BE2C (cell line): ENCODE measurements around the gene CDHR5.

ENCODE experiments used
- DNase-seq: peaks from one replicate; pipeline ENCODE4 v3.0.0-alpha.2; 2020
- H3K27me3 ChIP-seq: fragments of 250-450 bp; sonication (Bioruptor Pico); 2 replicates; pipeline ENCODE4 v1.5.1; 2020; ENCODE audit warnings: mild to moderate bottlenecking
- H3K36me3 ChIP-seq: fragments of 250-450 bp; sonication (Bioruptor Pico); 2 replicates; pipeline ENCODE4 v1.5.1; 2020; ENCODE audit warnings: mild to moderate bottlenecking
- H3K4me1 ChIP-seq: fragments of 250-450 bp; sonication (Bioruptor Pico); 2 replicates; pipeline ENCODE4 v1.5.1; 2020
- H3K4me3 ChIP-seq: 2 replicates; pipeline ENCODE4 v1.5.1; 2011; ENCODE audit warnings: low read depth, low read length
- H3K9me3 ChIP-seq: fragments of 250-450 bp; sonication (Bioruptor Pico); 2 replicates; pipeline ENCODE4 v1.5.1; 2020
- TF ChIP-seq, protein P1 (sequence below): IDR thresholded peaks from 2 replicates; pipeline ENCODE4 v1.5.1; 2012; ENCODE audit warnings: mild to moderate bottlenecking, low read depth, low read length

CDHR5 gene

DNA sequence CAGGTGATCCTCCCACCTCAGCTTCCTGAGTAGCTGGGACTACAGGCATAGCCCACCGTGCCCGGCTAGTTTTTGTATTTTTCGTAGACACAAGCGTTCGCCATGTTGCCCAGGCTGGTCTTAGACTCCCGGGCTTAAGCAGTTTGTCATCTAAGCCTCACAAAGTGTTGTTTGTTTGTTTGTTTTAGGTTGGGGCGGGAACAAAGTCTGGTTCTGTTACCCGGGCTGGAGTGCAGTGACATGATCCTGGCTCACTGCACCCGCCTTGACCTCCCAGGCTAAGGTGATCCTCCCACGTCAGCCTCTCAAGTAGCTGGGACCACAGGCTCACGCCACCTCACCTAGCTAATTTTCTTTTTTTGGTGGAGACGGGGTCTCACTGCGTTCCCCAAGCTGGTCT is 21.6 kb downstream of the CDHR5 start:
- no peak for DNase-seq
- TF ChIP-seq, protein P1, sequence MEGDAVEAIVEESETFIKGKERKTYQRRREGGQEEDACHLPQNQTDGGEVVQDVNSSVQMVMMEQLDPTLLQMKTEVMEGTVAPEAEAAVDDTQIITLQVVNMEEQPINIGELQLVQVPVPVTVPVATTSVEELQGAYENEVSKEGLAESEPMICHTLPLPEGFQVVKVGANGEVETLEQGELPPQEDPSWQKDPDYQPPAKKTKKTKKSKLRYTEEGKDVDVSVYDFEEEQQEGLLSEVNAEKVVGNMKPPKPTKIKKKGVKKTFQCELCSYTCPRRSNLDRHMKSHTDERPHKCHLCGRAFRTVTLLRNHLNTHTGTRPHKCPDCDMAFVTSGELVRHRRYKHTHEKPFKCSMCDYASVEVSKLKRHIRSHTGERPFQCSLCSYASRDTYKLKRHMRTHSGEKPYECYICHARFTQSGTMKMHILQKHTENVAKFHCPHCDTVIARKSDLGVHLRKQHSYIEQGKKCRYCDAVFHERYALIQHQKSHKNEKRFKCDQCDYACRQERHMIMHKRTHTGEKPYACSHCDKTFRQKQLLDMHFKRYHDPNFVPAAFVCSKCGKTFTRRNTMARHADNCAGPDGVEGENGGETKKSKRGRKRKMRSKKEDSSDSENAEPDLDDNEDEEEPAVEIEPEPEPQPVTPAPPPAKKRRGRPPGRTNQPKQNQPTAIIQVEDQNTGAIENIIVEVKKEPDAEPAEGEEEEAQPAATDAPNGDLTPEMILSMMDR = no peak
- H3K4me1 ChIP-seq = peaks cover 9% of the 10 kb centered on the region
- H3K9me3 ChIP-seq = no peaks in the 10 kb centered on the region
- H3K4me3 ChIP-seq = no peak overlapping the region
- no peaks in the 10 kb centered on the region for H3K27me3 ChIP-seq
- peaks cover 41% of the 10 kb centered on the region for H3K36me3 ChIP-seq

DNA sequence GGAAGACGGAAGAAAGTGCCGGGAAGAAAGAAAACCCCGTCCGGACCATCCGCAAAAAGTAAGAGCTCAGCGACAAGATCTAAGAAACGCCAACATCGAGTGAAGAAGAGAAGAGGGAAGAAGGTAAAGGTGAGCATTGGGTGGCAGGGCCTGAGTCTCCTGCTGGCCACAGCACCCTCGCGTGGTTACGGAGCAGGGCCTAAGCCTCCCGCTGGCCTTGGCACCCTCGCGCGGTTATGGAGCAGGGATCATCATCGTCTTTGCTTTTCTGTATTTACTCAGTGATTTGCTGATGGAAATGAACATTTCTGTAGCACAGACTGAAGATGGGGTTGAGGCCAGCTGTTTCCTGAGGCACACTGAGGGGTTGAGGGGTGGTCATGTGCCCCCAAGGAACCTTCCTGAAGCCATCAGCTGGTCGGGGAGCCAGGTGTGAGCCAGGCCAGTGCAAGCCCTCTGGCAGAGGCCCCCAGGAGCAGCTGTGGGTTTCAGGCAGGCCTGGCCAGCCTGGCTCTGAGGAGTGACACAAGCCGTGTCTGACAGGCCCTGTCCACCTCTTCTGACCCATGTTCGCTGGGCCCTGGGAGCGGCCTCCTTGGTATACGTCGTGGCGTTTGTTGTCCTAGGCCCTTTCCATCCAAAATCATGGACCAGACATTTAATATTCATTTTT is 23.0 kb downstream of the CDHR5 start:
- TF ChIP-seq, protein P1 = no peak
- H3K4me3 ChIP-seq = no peak overlapping the region
- no peaks in the 10 kb centered on the region for H3K9me3 ChIP-seq
- no peaks in the 10 kb centered on the region for H3K27me3 ChIP-seq
- no peak for DNase-seq
- H3K4me1 ChIP-seq = peaks cover 8% of the 10 kb centered on the region
- peaks cover 26% of the 10 kb centered on the region for H3K36me3 ChIP-seq

DNA sequence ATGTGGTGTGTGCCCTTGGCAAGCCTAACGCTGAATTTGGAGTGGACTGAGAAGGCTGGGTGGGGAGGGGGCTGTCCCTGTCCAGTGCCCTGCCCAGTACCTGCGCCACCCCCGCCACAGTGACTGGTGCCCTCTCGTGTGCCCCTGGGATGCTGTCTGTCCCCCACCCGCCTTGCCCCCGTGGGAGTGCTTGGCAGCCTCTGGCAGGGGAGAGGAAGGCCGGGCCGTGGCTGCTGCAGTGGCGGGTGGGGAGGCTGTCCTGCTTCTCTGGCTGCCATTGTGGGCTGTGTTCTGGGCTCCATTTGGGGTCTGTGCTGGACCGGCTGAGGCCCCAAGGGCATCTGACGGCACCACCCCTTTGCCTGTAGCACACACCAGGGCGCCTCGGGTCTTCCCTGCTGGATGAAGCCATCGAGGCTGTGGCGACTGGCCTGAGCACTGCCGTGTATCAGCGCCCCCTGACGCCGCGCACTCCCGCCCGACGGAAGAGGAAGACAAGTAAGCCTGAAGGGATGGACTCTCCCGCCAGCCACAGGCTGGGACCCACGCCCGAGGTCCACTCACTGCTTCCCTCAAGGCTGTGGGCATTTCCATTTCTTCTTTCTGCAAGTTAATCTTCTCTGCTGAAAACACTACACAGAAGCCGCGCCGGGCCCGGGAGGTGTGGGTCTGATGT is 26.6 kb downstream of the CDHR5 start:
- peaks cover 8% of the 10 kb centered on the region for H3K36me3 ChIP-seq
- H3K4me1 ChIP-seq = no peaks in the 10 kb centered on the region
- H3K27me3 ChIP-seq = no peaks in the 10 kb centered on the region
- TF ChIP-seq, protein P1 = no peak
- no peak overlapping the region for H3K4me3 ChIP-seq
- no peaks in the 10 kb centered on the region for H3K9me3 ChIP-seq
- DNase-seq = no peak

DNA sequence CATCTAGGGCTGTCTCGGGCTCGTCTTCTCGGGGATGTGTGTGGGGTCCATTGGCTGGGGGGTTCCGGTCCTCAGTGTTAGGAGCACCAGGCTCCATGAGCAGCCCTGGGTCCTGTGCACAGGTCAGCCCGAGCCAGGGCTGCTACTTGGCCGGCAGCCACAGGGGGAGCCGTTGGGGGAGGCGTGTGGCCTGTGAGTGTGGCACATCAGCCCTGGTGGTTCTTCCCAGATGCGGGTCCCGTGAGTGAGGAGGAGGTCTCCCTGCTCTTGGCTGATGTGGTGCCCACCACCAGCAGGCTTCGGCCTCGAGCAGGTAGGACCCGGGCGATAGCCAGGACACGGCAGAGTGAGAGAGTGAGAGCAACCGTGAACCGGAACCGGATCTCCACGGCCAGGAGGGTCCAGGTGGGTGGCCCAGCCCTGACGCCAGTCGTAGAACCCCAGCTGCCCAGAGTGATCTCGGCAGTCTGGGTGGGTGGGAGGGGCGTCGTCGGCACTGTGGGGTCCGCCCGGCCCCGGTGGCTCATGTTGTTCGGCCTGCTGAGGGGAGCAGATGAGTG is 27.5 kb downstream of the CDHR5 start:
- peaks cover 16% of the 10 kb centered on the region for H3K36me3 ChIP-seq
- no peaks in the 10 kb centered on the region for H3K27me3 ChIP-seq
- H3K4me1 ChIP-seq = no peaks in the 10 kb centered on the region
- TF ChIP-seq, protein P1 = 0 out of 2 replicates have a peak, but pooled peaks have one; percentile 5
- H3K4me3 ChIP-seq = no peak overlapping the region
- H3K9me3 ChIP-seq = no peaks in the 10 kb centered on the region
- DNase-seq = no peak

DNA sequence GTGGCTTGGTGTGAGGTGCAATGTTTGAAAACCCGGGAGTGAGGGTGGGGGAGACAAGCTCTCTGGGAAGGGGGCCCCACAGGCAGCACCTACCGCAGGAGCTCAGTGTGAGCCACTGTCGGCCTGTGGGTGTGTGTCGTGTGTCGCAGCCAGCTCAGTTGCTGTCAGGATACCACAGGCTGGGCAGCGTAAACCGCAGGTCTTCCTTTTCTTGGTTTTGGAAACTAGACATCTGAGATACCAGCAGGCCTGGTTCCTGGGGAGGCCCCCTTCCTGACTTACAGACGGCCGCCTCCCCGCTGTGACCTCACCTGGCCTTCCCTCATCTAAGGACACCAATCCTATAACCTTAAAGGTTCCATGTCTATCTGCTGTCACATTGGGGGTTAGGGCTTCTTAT is 28.4 kb downstream of the CDHR5 start:
- H3K4me1 ChIP-seq = no peaks in the 10 kb centered on the region
- DNase-seq = no peak
- no peak overlapping the region for H3K4me3 ChIP-seq
- TF ChIP-seq, protein P1 = no peak
- H3K27me3 ChIP-seq = no peaks in the 10 kb centered on the region
- H3K36me3 ChIP-seq = peaks cover 11% of the 10 kb centered on the region
- H3K9me3 ChIP-seq = no peaks in the 10 kb centered on the region

DNA sequence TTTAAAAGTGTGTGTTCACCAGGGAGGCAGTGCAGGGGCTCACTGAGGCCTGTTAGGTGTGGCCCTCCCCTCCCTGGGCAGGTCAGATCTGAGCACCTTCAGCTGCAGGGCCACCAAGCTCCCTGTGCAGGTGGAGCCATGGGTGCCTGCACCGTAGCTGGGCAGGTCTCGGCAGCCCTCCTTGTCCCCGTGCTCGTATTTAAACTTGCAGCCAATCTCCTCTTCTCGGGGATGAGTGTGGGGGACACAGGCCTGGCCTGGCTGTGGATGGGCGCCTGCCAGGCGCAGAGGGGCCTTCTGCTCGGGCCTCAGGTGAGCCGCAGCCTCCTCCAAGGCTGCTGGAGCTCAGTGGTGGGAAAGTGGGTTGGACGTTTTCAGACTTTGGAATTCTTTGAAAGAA is 29.4 kb downstream of the CDHR5 start:
- TF ChIP-seq, protein P1 = no peak

More for the DNA sequence above, 29.4 kb downstream of the CDHR5 start:
- H3K4me3 ChIP-seq = no peak overlapping the region
- H3K9me3 ChIP-seq = no peaks in the 10 kb centered on the region
- peaks cover 8% of the 10 kb centered on the region for H3K36me3 ChIP-seq
- H3K27me3 ChIP-seq = no peaks in the 10 kb centered on the region
- no peaks in the 10 kb centered on the region for H3K4me1 ChIP-seq
- DNase-seq = no peak
